ENCODE data around the gene CHERP. TPM values are rescaled to one million over a fixed set of nuclear protein-coding genes. Genes with fewer than 3 reads are reported as not detected.

CHERP gene
- total and polyA plus RNA-seq, 2 of the 8 experiments (the other 6 are each of a cell fraction or from before 2014, with no cell fraction given): 13.9 to 73.7 TPM

GRCh38 chr19:16518061-16518460 is 24.2 kb downstream of the CHERP start:
- H3K4me2 ChIP-seq (ENCODE audit: insufficient read depth in 1 of 2, low read depth in 2 of 2, low read length in 2 of 2): no peak overlapping the region
- no peaks in the 10 kb centered on the region for H3K79me2 ChIP-seq (ENCODE audit: control insufficient read depth in 1 of 2, insufficient read depth in 2 of 2, low read length in 2 of 2)
- no peak overlapping the region for H2BK20ac ChIP-seq (ENCODE audit: low read length)
- H4K5ac ChIP-seq (ENCODE audit: insufficient read length, low read depth, low read length): no peak overlapping the region
- no peak overlapping the region for H2BK5ac ChIP-seq (ENCODE audit: low read depth, low read length)
- no peak overlapping the region for H2BK120ac ChIP-seq (replicated peaks; ENCODE audit: low read depth, low read length)
- H3K4me3 ChIP-seq (ENCODE audit: extremely low read depth in 1 of 4, insufficient read depth in 2 of 4, low read depth in 3 of 4, low read length in 4 of 4): no peak overlapping the region
- H3K27ac ChIP-seq (ENCODE audit: low read depth, low read length): no peak overlapping the region
- no peak overlapping the region for H2BK12ac ChIP-seq (ENCODE audit: low read depth, low read length)
- H2AK5ac ChIP-seq (ENCODE audit: low read depth, low read length): no peak overlapping the region
- no peak overlapping the region for H3K18ac ChIP-seq (ENCODE audit: extremely low read depth, low read length)
- H3K23ac ChIP-seq (ENCODE audit: insufficient read length): no peak overlapping the region
- no peaks in the 10 kb centered on the region for H3K9me3 ChIP-seq (ENCODE audit: insufficient read depth in 2 of 2, low read depth in 1 of 2, low read length in 1 of 2)
- peaks cover 28 to 60% (median 57%) of the 10 kb centered on the region in 4 experiments for H3K36me3 ChIP-seq (ENCODE audit: control insufficient read depth in 2 of 4, insufficient read depth in 4 of 4, low read length in 3 of 4)
- no peak overlapping the region for H4K91ac ChIP-seq (replicated peaks; ENCODE audit: insufficient read length, low read length)
- H3K4me1 ChIP-seq (replicated peaks in 1 of 4; ENCODE audit: control insufficient read depth in 3 of 4, insufficient read depth in 4 of 4, low read length in 3 of 4): no peaks in the 10 kb centered on the region
- no peak overlapping the region for H3K9ac ChIP-seq (replicated peaks in 1 of 4; ENCODE audit: extremely low read depth in 1 of 4, low read depth in 3 of 4, low read length in 3 of 4)
- DNase-seq (ENCODE audit: low read depth in 1 of 2, low spot score in 2 of 2) (no peak), FAIRE-seq (no peak)
- no peak overlapping the region for H4K8ac ChIP-seq (ENCODE audit: extremely low read depth, insufficient read depth, low read length)
- no peak overlapping the region for H3K14ac ChIP-seq (ENCODE audit: insufficient read length)
- H3K4ac ChIP-seq (replicated peaks; ENCODE audit: insufficient read length, low read depth, low read length): no peak overlapping the region
- H3K79me1 ChIP-seq (ENCODE audit: low read depth, low read length): no peaks in the 10 kb centered on the region
- no peaks in the 10 kb centered on the region for H3K23me2 ChIP-seq (ENCODE audit: low read depth, low read length)
- peaks cover 14 to 30% of the 10 kb centered on the region in 2 experiments for H4K20me1 ChIP-seq (replicated peaks in 1 of 2; ENCODE audit: control insufficient read depth in 1 of 2, insufficient read depth in 2 of 2, low read length in 2 of 2)
- no peaks in the 10 kb centered on the region for H3K27me3 ChIP-seq (replicated peaks in 1 of 4; ENCODE audit: control insufficient read depth in 3 of 4, extremely low read depth in 1 of 4, insufficient read depth in 3 of 4, low read length in 3 of 4)
- H2AFZ ChIP-seq (ENCODE audit: low read length): no peak overlapping the region
- 94% methylated on average over 14 of the region's 14 CpGs; no CpG with 5 or more reads in 1 of the 2 experiments for WGBS, 2 experiments (ENCODE audit: extremely low coverage in 1 of 2, insufficient coverage in 1 of 2, insufficient read length in 1 of 2, insufficient replicate concordance in 2 of 2, low coverage in 1 of 2, low lambda C conversion rate in 2 of 2, missing lambda C conversion rate in 1 of 2)
- ChIA-PET CTCF (ENCODE audit: partially characterized antibody) (interaction anchor here (0.8 to 6.1 kb wide), 8 partner anchors 9 to 79 kb away, joined by 3 to 67 read pairs (median 4); no protein-coding TSS in a partner anchor), POLR2A (ENCODE audit: partially characterized antibody) (interaction anchor here (1.4 to 4.5 kb wide), 3 partner anchors 15 to 76 kb away, joined by 4 to 34 read pairs (median 10); no protein-coding TSS in a partner anchor)
- H2BK15ac ChIP-seq (ENCODE audit: low read length): no peak overlapping the region
- no peak overlapping the region for H3K56ac ChIP-seq (replicated peaks; ENCODE audit: insufficient read length, low read depth, low read length)
- TF ChIP-seq KDM5A (IDR thresholded peaks at IDR 0.05; ENCODE audit: low read length) (no peak), CBX5 (IDR thresholded peaks at IDR 0.05; ENCODE audit: low read depth, low read length) (no peak), RNF2 (IDR thresholded peaks at IDR 0.05; ENCODE audit: borderline replicate concordance, low read depth, low read length, missing control alignments, poor library complexity, severe bottlenecking) (no peak), SUZ12 (IDR thresholded peaks at IDR 0.05; ENCODE audit: low read length) (no peak), HDAC6 (IDR thresholded peaks at IDR 0.05; ENCODE audit: low read depth, low read length) (no peak), HDAC2 (IDR thresholded peaks at IDR 0.05; ENCODE audit: borderline replicate concordance in 1 of 2, low read depth in 2 of 2, low read length in 2 of 2) (no peak), BRCA1 (IDR thresholded peaks at IDR 0.05; ENCODE audit: low read depth, low read length) (no peak), SRF (IDR thresholded peaks at IDR 0.05; ENCODE audit: low read depth, low read length) (no peak), SP1 (IDR thresholded peaks at IDR 0.05; ENCODE audit: low read depth, low read length) (no peak), SP2 (IDR thresholded peaks at IDR 0.05; ENCODE audit: low read length) (no peak), CHD1 (IDR thresholded peaks at IDR 0.05; ENCODE audit: low read depth, low read length) (no peak), TAF7 (optimal IDR thresholded peaks at IDR 0.05; ENCODE audit: borderline replicate concordance, low read depth, low read length) (no peak), NANOG (IDR thresholded peaks at IDR 0.05; ENCODE audit: insufficient read depth, low read depth, low read length, poor library complexity, severe bottlenecking) (no peak), YY1 (IDR thresholded peaks at IDR 0.05; ENCODE audit: low read depth, low read length) (no peak)

All from H1 (cell line).